GM23338 (cell line): Measurements from ENCODE around the gene EYA2.

Source experiments
- CTCF ChIP-seq, 2 experiments: fragments of 200-600 bp in 1 of 2; sonication (generic) in 1 of 2; conservative IDR thresholded peaks; 2 replicates each; pipeline versions ENCODE4 v1.5.1 to v1.6.1; 2016 to 2017; ENCODE audit warnings: antibody characterized with exemption in 2 of 2, low read depth in 2 of 2, mild to moderate bottlenecking in 2 of 2, moderate library complexity in 1 of 2
- EZH2 ChIP-seq: fragments of 200-600 bp; sonication (generic); IDR thresholded peaks from one replicate; pipeline ENCODE4 v1.8.0; 2017; ENCODE audit warnings: antibody characterized with exemption, mild to moderate bottlenecking, low read depth; ENCODE audit not compliant: unreplicated experiment
- NANOG ChIP-seq: IDR thresholded peaks from 2 replicates; pipeline ENCODE4 v1.6.1; 2016; ENCODE audit warnings: antibody characterized with exemption, borderline replicate concordance
- POLR2AphosphoS5 ChIP-seq: IDR thresholded peaks from 2 replicates; pipeline ENCODE4 v1.6.1; 2016; ENCODE audit warnings: antibody characterized with exemption, low read depth

GRCh38 chr20:46923550-46923949, 28.9 kb downstream of the EYA2 start:
- TF ChIP-seq NANOG (no peak), EZH2 (no peak), POLR2AphosphoS5 (no peak), CTCF (conservative IDR thresholded peaks at IDR 0.05; ENCODE audit: low read depth in 2 of 2) (no peak)
